HL-60 (cell line): ENCODE data around the gene ASB13.

Experiments
- DNase-seq, 2 experiments: peaks; one replicate each; pipeline ENCODE4 v3.0.0-alpha.2; 2010 to 2020; ENCODE audit warnings: low read depth in 1 of 2, low spot score in 1 of 2
- H3K27ac ChIP-seq: fragments of 250-450 bp; sonication (Bioruptor Pico); replicated peaks from 2 replicates; pipeline ENCODE4 v1.5.1; 2020; ENCODE audit warnings: mild to moderate bottlenecking, moderate library complexity
- H3K27me3 ChIP-seq: fragments of 250-450 bp; sonication (Bioruptor Pico); 2 replicates; pipeline ENCODE4 v1.5.1; 2021; ENCODE audit warnings: mild to moderate bottlenecking, moderate library complexity; ENCODE audit not compliant: insufficient read depth, poor library complexity, severe bottlenecking
- H3K4me3 ChIP-seq: replicated peaks from 2 replicates; pipeline ENCODE4 v1.5.1; 2011; ENCODE audit warnings: mild to moderate bottlenecking, control low read depth, low read length; ENCODE audit not compliant: insufficient read depth
- GABPA ChIP-seq: IDR thresholded peaks from 2 replicates; pipeline ENCODE4 v1.6.1; 2012; ENCODE audit warnings: low read depth
- POLR2AphosphoS5 ChIP-seq: IDR thresholded peaks from 2 replicates; pipeline ENCODE4 v1.6.1; 2012; ENCODE audit warnings: low read depth
- SPI1 ChIP-seq: IDR thresholded peaks from 2 replicates; pipeline ENCODE4 v1.6.1; 2012; ENCODE audit warnings: low read depth, mild to moderate bottlenecking, borderline replicate concordance
- TF ChIP-seq, protein P1 (sequence below): IDR thresholded peaks from one replicate; pipeline ENCODE4 v1.5.1; 2011; ENCODE audit warnings: low read length, control low read depth, inconsistent platforms; ENCODE audit not compliant: insufficient read depth
- TF ChIP-seq, protein P2 (sequence below): IDR thresholded peaks from 2 replicates; pipeline ENCODE4 v1.6.1; 2012; ENCODE audit warnings: low read depth; ENCODE audit not compliant: insufficient replicate concordance

Gene ASB13

DNA sequence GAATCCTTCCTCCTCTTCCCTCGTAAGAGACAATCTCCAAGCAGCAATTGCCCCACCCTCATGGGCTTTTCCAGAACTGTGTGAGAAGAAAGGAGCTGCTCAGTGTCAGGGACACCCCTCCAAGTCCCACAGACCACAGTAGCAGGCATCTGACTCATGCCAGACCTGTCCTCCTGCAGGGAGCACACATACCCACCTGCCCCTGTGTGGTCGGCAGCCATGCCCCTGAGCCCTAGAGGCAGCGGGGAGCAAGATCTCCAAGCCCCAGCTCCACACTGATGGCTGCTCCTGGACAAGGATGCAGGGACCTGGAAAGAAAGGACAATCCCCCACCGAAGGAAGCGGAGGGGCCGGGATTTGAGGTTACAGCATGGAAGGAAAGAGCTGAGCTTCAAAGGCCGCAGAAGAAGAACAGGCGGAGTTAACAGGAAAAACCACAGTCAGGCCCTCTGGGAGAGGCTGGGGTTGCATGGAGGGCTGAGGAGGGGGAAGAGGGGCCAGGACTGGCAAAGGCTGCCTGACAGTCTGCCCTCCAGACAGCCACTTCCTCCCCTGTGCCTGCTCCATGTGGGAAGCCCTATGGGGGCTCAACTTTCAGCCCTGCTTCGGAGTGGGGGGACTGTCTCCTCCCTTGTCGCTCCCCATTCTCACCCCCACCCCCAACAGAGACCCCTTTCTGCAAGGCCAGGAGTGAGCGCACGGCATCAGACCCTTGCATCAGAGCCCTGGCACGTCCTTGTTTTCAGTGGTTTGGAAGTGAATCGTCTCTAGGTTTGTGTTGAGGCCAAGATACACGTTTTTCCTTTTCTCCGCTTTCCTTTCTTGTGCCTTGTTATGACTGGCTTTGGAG is 46.8 kb downstream of the ASB13 start:
- DNase-seq: no peak
- TF ChIP-seq, protein P1, sequence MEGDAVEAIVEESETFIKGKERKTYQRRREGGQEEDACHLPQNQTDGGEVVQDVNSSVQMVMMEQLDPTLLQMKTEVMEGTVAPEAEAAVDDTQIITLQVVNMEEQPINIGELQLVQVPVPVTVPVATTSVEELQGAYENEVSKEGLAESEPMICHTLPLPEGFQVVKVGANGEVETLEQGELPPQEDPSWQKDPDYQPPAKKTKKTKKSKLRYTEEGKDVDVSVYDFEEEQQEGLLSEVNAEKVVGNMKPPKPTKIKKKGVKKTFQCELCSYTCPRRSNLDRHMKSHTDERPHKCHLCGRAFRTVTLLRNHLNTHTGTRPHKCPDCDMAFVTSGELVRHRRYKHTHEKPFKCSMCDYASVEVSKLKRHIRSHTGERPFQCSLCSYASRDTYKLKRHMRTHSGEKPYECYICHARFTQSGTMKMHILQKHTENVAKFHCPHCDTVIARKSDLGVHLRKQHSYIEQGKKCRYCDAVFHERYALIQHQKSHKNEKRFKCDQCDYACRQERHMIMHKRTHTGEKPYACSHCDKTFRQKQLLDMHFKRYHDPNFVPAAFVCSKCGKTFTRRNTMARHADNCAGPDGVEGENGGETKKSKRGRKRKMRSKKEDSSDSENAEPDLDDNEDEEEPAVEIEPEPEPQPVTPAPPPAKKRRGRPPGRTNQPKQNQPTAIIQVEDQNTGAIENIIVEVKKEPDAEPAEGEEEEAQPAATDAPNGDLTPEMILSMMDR: no peak
- TF ChIP-seq SPI1 (no peak), GABPA (no peak), POLR2AphosphoS5 (no peak)
- TF ChIP-seq, protein P2, sequence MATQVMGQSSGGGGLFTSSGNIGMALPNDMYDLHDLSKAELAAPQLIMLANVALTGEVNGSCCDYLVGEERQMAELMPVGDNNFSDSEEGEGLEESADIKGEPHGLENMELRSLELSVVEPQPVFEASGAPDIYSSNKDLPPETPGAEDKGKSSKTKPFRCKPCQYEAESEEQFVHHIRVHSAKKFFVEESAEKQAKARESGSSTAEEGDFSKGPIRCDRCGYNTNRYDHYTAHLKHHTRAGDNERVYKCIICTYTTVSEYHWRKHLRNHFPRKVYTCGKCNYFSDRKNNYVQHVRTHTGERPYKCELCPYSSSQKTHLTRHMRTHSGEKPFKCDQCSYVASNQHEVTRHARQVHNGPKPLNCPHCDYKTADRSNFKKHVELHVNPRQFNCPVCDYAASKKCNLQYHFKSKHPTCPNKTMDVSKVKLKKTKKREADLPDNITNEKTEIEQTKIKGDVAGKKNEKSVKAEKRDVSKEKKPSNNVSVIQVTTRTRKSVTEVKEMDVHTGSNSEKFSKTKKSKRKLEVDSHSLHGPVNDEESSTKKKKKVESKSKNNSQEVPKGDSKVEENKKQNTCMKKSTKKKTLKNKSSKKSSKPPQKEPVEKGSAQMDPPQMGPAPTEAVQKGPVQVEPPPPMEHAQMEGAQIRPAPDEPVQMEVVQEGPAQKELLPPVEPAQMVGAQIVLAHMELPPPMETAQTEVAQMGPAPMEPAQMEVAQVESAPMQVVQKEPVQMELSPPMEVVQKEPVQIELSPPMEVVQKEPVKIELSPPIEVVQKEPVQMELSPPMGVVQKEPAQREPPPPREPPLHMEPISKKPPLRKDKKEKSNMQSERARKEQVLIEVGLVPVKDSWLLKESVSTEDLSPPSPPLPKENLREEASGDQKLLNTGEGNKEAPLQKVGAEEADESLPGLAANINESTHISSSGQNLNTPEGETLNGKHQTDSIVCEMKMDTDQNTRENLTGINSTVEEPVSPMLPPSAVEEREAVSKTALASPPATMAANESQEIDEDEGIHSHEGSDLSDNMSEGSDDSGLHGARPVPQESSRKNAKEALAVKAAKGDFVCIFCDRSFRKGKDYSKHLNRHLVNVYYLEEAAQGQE: no peak
- H3K4me3 ChIP-seq: no peak overlapping the region
- no peaks in the 10 kb centered on the region for H3K27me3 ChIP-seq
- no peak overlapping the region for H3K27ac ChIP-seq

DNA sequence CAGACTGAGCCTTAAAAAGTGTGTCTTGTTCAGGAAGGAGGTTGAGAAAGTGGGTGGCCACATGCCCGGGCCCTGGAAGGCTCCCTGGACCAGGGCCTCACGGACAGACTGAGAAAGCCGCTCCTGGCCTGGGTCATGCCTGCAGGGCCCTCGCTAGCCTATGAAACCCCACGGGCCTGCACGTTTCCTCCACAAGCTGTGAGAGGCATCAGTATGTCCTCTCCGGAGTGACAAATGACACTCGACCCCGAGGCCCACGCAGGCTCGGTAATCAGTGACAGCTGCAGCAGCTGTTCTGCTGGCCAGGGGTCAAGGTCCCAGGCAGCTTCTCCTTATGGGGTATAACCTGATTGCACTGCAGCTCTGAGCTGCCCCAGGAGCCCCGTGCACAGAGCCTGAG is 47.6 kb downstream of the ASB13 start:
- H3K4me3 ChIP-seq: no peak overlapping the region
- H3K27ac ChIP-seq: no peak overlapping the region
- no peaks in the 10 kb centered on the region for H3K27me3 ChIP-seq
- no peak for DNase-seq
- TF ChIP-seq GABPA (no peak), POLR2AphosphoS5 (no peak), SPI1 (no peak)
- TF ChIP-seq, protein P1: no peak
- TF ChIP-seq, protein P2: no peak

DNA sequence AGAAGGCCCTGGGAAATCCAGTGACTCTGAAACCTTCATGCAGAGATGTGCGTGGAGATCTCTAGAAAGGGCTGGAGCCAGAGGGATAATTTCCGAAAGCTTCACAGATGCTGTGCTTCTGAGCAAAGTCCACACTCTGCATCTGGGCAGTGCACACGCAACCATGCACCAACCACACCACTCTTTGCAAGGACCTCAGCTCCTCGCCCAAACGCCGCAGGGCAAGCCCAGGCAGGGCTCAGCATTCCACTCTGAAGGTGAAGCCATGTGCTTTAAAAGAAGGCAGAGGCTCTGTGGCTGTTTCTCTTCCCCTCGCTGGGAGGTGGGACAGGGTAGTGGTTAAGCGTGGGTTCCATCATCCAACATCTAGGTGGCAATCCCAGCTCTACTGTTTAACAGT is 48.4 kb downstream of the ASB13 start:
- DNase-seq: no peak
- no peak overlapping the region for H3K4me3 ChIP-seq
- H3K27ac ChIP-seq: no peak overlapping the region
- H3K27me3 ChIP-seq: no peaks in the 10 kb centered on the region
- TF ChIP-seq GABPA (no peak), SPI1 (no peak), POLR2AphosphoS5 (no peak)
- TF ChIP-seq, protein P1: no peak
- TF ChIP-seq, protein P2: no peak
